NCI-H1092 (cell line): ENCODE measurements around the gene CREBBP.

Experiments
- DNase-seq: peaks from one replicate; lab custom pipeline; 2025; lab: John Stamatoyannopoulos, UW

Gene CREBBP

DNA sequence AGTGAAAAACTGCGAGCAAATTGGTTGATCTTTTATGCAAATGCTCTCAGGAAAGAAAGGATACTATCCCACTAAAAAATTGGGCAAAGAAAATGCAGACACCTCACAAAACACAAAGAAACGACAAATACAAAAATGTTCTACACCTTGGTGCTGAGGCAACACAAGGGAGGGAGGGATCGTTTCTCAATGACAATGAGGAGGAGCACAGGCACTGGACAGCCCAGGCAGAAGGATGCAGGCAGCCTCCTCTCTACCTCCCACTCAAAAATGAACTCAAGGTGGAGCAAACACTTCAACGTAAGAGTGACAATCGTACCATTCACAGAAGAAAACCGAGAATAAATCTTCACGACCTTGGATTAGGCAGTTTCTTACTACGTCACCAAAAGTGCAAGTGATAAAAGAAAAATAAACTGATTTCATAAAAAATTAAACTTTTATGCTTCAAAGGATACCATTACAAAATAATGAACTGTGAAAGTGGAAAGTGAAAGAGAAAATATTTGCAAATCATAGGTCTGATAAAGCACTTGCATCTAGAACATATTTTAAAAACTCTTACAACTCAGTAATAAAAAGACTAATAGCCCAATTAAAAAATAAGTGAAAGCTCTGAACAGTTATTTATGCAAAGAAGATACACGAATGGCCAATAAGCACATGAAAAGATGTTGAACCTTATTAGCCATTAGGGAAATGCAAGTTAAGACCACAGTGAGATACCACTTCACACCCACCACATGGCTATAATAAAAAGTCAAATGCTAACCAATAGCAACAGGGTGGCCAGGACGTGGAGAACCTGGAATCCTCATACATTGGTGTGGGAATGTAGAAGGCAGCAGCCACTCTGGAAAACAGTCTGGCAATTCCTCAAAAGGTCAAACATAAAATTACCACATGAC, 82.4 kb downstream of the CREBBP start:
- DNase-seq: no peak

DNA sequence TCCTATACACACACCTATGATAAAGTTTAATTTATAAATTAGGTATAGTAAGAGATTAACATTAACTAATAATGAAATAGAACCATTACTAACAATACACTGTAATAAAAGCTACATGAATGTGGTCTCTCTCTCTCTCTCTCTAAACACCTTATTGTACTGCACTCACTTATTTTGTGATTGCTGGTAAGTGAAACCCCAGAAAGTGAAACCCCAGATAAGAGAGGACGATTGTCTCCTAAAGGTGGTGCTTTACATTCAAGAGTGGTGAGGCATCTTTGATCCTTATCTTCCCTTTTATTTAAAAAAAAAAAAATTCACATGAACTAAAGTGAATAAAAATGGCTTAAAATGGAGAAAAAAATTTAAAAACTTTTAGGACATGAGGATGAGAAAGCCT, 83.0 kb downstream of the CREBBP start:
- no peak for DNase-seq

DNA sequence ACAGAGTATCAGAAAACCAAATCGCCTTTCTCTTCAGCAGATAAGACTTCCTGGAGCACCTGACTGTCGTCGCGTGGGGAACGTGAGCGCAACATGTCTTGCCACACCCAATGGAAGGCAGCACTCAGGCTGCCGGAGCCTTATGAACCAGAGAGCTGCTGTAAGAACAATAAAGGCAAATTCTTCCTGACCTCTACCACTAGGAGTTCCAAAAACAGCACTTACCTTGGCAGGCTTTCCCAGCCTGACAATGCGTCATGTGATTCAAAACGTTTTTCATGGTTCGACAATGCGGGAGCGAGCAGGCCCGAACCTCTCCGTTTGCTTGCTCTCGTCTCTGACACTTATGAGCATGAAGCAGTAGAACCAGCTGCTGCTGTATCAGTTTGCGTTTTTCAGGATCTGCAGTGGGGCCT, 87.3 kb downstream of the CREBBP start:
- DNase-seq: no peak

DNA sequence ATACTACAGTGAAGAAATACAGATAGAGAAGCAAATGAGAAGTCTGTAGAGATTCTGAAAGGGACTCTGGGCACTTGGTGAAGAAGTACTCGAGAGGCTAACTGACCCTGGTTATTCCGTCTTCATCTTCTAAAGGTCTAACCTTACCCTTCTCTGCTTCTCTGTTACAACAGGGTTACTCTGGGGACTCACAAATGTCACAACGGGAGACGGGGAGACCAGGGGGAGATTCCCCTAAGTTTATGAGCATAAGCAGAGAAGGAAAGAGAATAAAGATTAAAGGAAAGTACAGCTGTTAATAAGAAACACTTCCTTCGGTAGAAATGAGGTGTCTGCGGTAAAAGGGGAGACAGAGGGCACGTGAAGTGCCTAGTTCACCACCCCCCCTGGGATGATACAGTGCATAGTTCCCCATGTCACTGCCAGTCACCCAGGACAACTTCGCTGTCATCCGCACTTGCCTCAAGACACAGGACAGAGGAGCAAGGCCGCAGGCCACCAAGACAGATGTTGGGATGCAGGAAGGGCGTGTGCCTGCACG, 88.0 kb downstream of the CREBBP start:
- no peak for DNase-seq

GRCh38 chr16:3791701-3792100, 88.8 kb downstream of the CREBBP start:
- DNase-seq: no peak

DNA sequence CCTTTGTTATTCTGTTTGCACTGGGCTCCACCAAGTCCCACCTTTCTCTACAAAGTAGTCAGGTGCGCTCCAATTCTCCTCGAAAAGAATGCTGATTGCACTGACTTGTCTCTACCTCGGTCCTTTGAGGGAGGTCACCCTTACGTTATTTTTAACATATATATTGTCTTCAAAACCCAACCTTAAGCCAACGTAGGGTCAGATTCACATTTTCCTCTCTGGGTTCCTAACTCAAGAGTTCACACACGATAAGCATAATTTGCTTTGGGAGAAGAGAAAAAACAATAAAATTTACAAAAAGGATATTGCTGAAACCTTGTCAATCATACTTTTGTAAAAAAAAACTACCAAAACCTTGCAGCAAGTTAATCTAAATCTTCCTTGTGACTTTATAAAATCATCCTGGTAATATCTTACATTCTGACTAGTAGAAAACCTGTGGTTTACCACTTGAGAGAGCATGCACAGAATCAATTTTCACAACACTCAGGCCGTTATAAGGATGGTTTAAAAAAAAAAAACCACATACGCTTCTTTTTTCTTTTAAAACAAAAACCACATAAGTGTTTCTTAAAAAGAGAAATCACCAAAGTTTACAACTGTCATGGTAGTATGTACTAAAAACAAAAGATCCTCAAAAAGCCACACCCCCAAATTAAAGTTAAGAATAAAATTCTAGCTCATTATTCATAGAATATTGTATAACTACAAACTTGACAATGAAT, 91.0 kb downstream of the CREBBP start:
- no peak for DNase-seq

- DNase-seq: no peak
These were observed 91.7 kb downstream of the CREBBP start for GRCh38 chr16:3788711-3789374.

DNA sequence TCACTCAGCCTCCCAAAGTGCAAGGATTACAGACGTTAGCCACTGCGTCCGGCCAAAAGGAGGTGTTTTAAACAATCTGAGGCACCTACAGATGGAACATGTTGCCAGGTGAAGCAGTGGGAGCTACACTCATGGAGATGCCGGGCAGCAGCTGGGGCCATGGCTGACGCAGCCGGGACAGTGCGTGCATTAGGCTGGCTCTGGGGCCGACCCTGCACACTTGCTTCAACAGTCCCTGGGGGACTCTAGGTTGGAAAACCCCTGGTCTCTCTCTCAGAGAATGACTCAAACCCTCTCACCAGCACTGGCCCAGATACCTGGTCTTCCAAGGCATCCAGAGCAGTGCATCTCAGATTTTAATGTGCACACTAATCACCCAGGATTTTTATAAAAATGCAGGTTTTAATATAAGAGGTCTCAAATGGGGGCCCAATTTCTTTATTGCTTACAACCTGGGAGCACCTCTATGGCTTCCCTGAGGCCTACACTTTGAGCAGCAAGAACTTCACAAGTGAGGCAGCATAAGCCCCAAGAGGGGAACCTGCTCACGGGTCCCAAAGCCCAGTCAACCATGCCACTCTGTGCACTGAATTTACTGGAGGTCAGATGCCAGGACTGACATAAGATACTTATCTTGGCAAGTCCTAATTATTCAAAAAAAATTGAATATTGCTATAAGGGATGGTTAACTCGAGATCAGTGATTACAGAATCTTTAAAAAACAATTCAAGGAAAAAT, 92.4 kb downstream of the CREBBP start:
- DNase-seq: no peak

- no peak for DNase-seq
These were observed 95.1 kb downstream of the CREBBP start for GRCh38 chr16:3785413-3785812.

- DNase-seq: no peak
These were observed 97.0 kb downstream of the CREBBP start for GRCh38 chr16:3783516-3783915.

DNA sequence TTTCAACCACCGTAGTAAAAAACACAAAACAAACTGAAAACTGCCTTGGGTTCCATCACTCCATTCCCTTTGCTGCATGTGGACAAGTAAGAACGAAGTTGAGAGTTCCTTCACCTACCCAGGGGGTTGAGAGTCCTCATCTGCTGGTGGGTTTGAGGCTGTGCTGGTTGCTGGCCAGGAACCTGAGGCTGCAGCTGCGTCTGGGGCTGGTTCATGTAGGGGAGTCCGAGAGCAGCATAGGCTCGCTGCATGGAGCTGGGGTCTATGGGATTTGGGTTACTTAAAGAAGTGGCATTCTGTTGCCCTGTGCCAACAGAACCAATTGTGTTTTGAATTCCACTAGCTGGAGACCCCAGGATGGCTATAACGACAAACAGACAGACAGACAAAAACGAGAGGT, 97.9 kb downstream of the CREBBP start:
- DNase-seq: no peak

GRCh38 chr16:3781421-3781820, 99.1 kb downstream of the CREBBP start:
- no peak for DNase-seq

GRCh38 chr16:3780570-3780969, 99.9 kb downstream of the CREBBP start:
- no peak for DNase-seq

GRCh38 chr16:3776316-3776715, 104.2 kb downstream of the CREBBP start:
- DNase-seq: peak; percentile 37

DNA sequence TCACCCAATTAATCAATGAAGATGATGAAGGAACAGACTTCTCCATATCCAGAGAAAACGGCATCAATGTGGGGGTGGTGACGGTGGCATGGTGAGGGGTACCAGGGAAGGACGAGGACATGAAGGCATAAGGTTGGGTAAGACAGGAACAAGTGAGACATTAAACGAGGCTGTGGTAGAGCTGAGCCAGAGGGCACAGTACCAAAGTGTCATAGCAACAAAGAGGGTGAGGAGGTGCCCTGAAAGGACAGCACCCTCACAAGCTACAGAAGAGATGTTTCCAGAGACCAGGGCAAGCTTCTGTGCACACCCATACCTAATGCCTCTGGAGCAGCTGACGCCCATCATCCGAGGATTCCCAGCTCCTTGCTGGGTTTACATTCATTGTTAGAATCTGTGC, 105.7 kb downstream of the CREBBP start:
- no peak for DNase-seq

DNA sequence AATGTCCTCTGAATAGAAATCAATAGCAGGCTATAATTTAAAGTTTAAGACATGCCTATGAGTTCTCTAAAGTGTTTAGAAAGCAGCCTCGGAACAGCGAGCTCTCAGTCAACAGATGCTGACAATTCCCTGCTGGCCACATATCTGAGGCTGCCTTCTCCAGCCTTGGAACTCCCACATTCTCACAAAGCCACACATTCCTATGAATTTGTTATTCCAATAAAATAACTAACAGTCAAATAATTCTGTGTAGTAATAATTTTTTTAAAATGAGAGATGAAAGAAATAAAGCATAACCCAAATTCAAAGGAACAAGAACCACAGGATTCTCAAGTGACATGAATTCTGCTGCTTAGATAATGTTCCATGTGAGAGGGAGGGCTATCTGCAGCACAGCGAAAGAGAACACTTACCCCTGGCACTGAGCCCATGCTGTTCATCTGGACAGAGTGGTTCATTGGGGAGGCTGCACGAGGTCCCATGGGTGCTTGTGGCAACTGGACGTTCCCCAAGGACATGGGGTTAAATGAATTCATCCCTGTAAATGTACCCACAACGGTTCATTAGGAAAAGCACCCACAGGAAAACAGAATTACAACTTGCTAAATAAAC, 106.3 kb downstream of the CREBBP start:
- peak; percentile 42 for DNase-seq

GRCh38 chr16:3773663-3774062, 106.8 kb downstream of the CREBBP start:
- DNase-seq: no peak

GRCh38 chr16:3771513-3771912, 109.0 kb downstream of the CREBBP start:
- DNase-seq: no peak

DNA sequence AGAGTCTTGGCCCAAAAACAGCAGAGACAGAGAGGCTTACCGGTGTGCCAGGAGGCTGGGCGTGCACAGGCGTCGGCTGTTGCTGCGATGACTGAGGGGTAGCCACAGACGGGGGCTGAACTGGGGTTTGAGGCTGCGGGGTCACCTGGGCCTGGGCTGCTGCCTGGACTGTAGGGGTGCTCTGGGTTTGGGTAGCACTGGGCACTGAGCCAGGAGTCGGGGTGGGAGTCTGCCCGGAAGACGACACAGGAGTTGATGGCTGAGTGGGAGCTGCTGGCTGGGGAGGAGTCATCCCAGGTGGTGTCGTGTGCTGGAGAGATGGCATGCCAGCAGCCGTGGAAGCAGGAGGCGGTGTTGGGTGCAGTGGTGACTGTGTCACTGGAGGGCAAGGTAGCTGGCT, 110.0 kb downstream of the CREBBP start:
- DNase-seq: no peak

GRCh38 chr16:3769942-3770341, 110.6 kb downstream of the CREBBP start:
- no peak for DNase-seq

GRCh38 chr16:3769013-3769412, 111.5 kb downstream of the CREBBP start:
- DNase-seq: no peak
